Thyroid gland (tissue), 4 donors: ENCODE results near the gene WBP4. TPM values are rescaled to one million over a fixed set of nuclear protein-coding genes. Genes with fewer than 3 reads are reported as not detected.
A peak's percentile ranks its signal among the peaks of the same experiment; 100 is the strongest.

Source experiments
- DNase-seq, 2 donors: peaks; one replicate each; pipeline ENCODE4 v3.0.0-alpha.2; 2019
- H3K27ac ChIP-seq, 3 donors: fragments of 200-600 bp; sonication (generic); 1 replicate in 2 of 3; 2 replicates in 1 of 3; pipeline ENCODE4 v1.5.1; 2016 to 2019; ENCODE audit warnings: mild to moderate bottlenecking in 1 of 3, moderate library complexity in 1 of 3
- H3K27me3 ChIP-seq: fragments of 200-600 bp; sonication (generic); one replicate; pipeline ENCODE4 v1.5.1; 2019
- H3K36me3 ChIP-seq, 2 donors: fragments of 200-600 bp; sonication (generic); one replicate each; pipeline ENCODE4 v1.5.1; 2016 to 2019
- H3K4me1 ChIP-seq, 2 donors: fragments of 200-600 bp; sonication (generic); one replicate each; pipeline ENCODE4 v1.5.1; 2017 to 2019
- H3K4me3 ChIP-seq, 3 donors: fragments of 200-600 bp; sonication (generic); replicated peaks in 1 of 3; 1 replicate in 2 of 3; 2 replicates in 1 of 3; pipeline ENCODE4 v1.5.1; 2016; ENCODE audit warnings: mild to moderate bottlenecking in 1 of 3
- H3K9me3 ChIP-seq: fragments of 200-600 bp; sonication (generic); one replicate; pipeline ENCODE4 v1.5.1; 2017
- POLR2A ChIP-seq, 2 donors: fragments of 450-650 bp; IDR thresholded peaks; one replicate each; pipeline ENCODE4 v1.6.1; 2017; ENCODE audit warnings: antibody characterized with exemption in 2 of 2, mild to moderate bottlenecking in 2 of 2, moderate library complexity in 1 of 2
- WGBS, 2 donors: methylation state at CpG; one replicate each; pipeline ENCODE4 v1.1.5; 2017; 5-methylcytosine and 5-hydroxymethylcytosine counted together
- intact Hi-C: fragments of 100-400 bp; cut with DNase I; formaldehyde crosslinking; loops from one replicate; pipeline ENCODE4 v1.15.1; 2023
- total RNA-seq, 4 donors: library from RNA; depleted of rRNA; stranded (reverse); fragments of >200 nt; gene quantifications; one replicate each; pipeline ENCODE4 v1.2.3, GENCODE V29; 2016
- TF ChIP-seq, protein P1 (sequence below), 6 experiments: fragments of 200-600 bp in 3 of 6; fragments of 450-650 bp in 3 of 6; sonication (generic) in 3 of 6; IDR thresholded peaks; one replicate each; pipeline ENCODE4 v1.5.1; 2016 to 2019; ENCODE audit warnings: antibody characterized with exemption in 6 of 6, mild to moderate bottlenecking in 2 of 6, inconsistent platforms in 1 of 6, moderate library complexity in 1 of 6

The WBP4 gene
- total RNA-seq, 4 donors from 2014 or later: 9.4 to 19.2 (median 10.6) TPM

DNA sequence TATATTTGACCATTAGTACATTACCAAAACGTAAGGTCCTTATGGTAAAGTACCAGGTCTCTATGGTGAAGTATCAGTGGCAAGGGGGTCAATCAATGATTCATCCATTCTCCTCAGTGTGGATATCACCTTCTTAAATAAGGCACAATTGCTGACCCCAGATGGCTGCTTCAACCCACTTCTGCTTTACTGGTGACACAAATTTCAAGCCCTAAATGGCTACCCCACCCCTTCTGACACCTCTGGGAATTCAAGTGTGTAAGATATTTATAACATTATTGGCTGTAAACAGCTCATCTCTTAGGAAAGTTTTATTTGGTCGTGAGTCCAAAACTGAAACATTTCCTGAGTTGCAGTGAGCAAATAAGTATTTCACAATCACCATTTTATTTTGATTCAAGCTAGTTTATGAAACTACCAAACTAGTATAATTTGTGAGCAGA lies 7.9 kb upstream of the WBP4 start:
- H3K4me1 ChIP-seq: peaks cover 42 to 71% of the 10 kb centered on the region in 2 donors
- intact Hi-C loops: loop anchor here (10.0 kb wide), 1 partner anchor 59 kb away; no protein-coding TSS in a partner anchor
- H3K36me3 ChIP-seq: no peaks in the 10 kb centered on the region
- no peaks in the 10 kb centered on the region for H3K9me3 ChIP-seq
- H3K27me3 ChIP-seq: no peaks in the 10 kb centered on the region
- TF ChIP-seq POLR2A (IDR thresholded peaks at IDR 0.05): no peak
- TF ChIP-seq, protein P1, sequence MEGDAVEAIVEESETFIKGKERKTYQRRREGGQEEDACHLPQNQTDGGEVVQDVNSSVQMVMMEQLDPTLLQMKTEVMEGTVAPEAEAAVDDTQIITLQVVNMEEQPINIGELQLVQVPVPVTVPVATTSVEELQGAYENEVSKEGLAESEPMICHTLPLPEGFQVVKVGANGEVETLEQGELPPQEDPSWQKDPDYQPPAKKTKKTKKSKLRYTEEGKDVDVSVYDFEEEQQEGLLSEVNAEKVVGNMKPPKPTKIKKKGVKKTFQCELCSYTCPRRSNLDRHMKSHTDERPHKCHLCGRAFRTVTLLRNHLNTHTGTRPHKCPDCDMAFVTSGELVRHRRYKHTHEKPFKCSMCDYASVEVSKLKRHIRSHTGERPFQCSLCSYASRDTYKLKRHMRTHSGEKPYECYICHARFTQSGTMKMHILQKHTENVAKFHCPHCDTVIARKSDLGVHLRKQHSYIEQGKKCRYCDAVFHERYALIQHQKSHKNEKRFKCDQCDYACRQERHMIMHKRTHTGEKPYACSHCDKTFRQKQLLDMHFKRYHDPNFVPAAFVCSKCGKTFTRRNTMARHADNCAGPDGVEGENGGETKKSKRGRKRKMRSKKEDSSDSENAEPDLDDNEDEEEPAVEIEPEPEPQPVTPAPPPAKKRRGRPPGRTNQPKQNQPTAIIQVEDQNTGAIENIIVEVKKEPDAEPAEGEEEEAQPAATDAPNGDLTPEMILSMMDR (IDR thresholded peaks at IDR 0.05): no peak
- DNase-seq: no peak
- H3K27ac ChIP-seq: peak overlapping the region in 2 of 3 donors; percentile 22 to 29
- 68 to 75% methylated on average over 2 of the region's 2 CpGs for WGBS, 2 donors
- no peak overlapping the region for H3K4me3 ChIP-seq

DNA sequence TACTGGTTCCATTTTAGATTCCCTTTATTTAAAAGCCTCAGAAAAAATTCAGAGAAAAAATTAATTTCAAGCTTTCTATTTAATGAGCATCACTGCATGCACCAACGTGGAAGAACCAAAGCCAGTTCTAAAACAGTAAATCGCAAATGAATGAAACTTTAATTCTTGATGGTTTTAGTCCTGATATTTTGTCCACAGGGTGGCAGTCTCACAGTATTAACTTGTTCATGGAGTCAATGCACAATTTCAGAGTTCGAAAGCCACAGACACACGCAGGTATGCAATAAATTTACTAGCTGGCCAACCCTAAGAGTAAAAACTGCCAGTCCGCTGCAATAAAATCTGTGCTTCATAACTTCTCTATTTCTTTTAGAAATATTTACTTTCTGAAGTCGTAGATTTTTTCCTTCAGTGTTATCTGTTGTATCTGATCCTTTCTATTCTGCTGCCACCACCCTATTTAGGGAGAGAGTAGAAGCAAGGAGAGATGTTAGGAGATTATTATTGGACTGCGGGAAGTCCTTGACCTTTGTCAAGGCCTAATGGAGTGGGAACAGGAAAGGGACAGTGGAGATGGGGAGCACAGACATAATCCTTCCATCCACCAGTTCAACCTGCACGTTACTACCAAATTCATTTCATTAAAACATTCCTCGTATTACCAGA lies 7.0 kb upstream of the WBP4 start:
- peaks cover 45 to 70% of the 10 kb centered on the region in 2 donors for H3K4me1 ChIP-seq
- H3K27ac ChIP-seq: peak overlapping the region in 1 of 3 donors; percentile 2
- no peaks in the 10 kb centered on the region for H3K27me3 ChIP-seq
- no peaks in the 10 kb centered on the region for H3K36me3 ChIP-seq
- 53 to 63% methylated on average over 9 of the region's 9 CpGs for WGBS, 2 donors
- no peak for DNase-seq
- no peaks in the 10 kb centered on the region for H3K9me3 ChIP-seq
- no peak overlapping the region for H3K4me3 ChIP-seq
- intact Hi-C loops: loop anchor here (10.0 kb wide), 1 partner anchor 60 kb away; no protein-coding TSS in a partner anchor
- TF ChIP-seq, protein P1 (IDR thresholded peaks at IDR 0.05): peak; percentile 14 to 52 (median 40)
- no peak for TF ChIP-seq POLR2A (IDR thresholded peaks at IDR 0.05)

DNA sequence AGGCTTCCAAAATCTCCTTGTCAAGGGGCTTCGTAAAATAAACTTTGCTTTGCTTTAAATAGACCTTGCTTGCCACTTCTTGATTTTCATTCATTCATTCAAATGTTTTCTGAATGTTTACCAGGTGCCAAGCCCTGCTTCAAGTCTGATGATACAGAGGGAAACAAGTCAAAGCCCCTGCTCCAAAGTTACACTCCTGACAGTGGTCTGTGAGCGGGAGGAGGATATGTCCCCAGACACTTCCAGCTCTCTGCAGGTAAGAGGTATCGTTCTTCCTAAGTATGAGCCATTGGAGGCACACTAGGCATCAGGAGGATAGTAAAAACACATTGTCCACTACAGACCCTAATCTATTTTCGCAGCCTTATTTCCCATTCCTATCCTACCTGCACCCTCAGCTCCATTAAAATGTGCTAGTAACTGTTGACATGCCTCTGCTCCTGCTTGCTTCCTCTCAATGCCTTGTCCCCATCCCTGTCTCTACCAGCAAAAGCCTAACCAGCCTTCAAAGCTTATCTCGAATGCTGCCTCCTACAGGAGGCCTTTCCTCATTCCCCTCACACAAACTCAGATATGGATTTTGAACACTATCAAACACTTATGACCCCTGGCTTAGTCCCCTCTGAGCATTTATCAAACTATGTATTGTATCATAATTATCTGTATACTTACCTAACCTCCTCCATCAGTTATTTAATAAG lies 6.2 kb upstream of the WBP4 start:
- Histone ChIP-seq H3K9me3 (no peaks in the 10 kb centered on the region), H3K36me3 (no peaks in the 10 kb centered on the region), H3K4me1 (peaks cover 41 to 68% of the 10 kb centered on the region in 2 donors), H3K27me3 (no peaks in the 10 kb centered on the region), H3K27ac (peak overlapping the region in 1 of 3 donors; percentile 2), H3K4me3 (no peak overlapping the region)
- intact Hi-C loops: loop anchor here (10.0 kb wide), 1 partner anchor 60 kb away; no protein-coding TSS in a partner anchor
- no peak for DNase-seq
- 88 to 93% methylated on average over 5 of the region's 5 CpGs for WGBS, 2 donors
- TF ChIP-seq POLR2A (IDR thresholded peaks at IDR 0.05): no peak
- TF ChIP-seq, protein P1 (IDR thresholded peaks at IDR 0.05): no peak

DNA sequence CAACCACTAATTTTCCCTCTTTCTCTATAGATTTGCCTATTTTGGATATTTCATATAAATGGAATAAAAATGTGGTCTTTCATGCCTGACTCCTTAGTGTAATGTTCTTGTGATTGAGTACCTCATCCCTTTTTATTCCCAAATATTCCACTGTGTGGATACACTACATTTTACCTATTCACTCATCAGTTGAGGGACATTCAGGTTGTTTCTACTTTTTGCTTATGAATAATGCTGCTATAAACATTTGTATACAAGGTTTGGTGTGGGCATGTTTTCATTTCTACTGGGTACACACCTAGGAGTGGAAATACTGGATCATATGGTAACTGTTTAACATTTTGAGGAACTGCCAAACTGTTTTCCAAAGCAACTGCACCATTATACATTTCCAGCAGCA lies 5.1 kb upstream of the WBP4 start:
- Histone ChIP-seq H3K9me3 (no peaks in the 10 kb centered on the region), H3K4me1 (peaks cover 41 to 59% of the 10 kb centered on the region in 2 donors), H3K27ac (peak overlapping the region in 1 of 3 donors; percentile 6), H3K27me3 (no peaks in the 10 kb centered on the region), H3K4me3 (no peak overlapping the region), H3K36me3 (no peaks in the 10 kb centered on the region)
- intact Hi-C loops: loop anchor here (10.0 kb wide), 1 partner anchor 61 kb away; no protein-coding TSS in a partner anchor
- no peak for TF ChIP-seq POLR2A (IDR thresholded peaks at IDR 0.05)
- TF ChIP-seq, protein P1 (IDR thresholded peaks at IDR 0.05): no peak
- no peak for DNase-seq
